ENCODE results near the gene ZC4H2.

Gene ZC4H2

GRCh38 chrX:64975491-64975890 is 759 bp downstream of the ZC4H2 start:
- TF ChIP-seq, protein P1, sequence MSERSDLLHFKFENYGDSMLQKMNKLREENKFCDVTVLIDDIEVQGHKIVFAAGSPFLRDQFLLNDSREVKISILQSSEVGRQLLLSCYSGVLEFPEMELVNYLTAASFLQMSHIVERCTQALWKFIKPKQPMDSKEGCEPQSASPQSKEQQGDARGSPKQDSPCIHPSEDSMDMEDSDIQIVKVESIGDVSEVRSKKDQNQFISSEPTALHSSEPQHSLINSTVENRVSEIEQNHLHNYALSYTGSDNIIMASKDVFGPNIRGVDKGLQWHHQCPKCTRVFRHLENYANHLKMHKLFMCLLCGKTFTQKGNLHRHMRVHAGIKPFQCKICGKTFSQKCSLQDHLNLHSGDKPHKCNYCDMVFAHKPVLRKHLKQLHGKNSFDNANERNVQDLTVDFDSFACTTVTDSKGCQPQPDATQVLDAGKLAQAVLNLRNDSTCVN (tag by site-specific recombination; optimal IDR thresholded peaks at IDR 0.05): peak; percentile 42
- TF ChIP-seq ZNF658 (tag by site-specific recombination; IDR thresholded peaks at IDR 0.05) (no peak), ZNF394 (tag by site-specific recombination; IDR thresholded peaks at IDR 0.05; ENCODE audit: borderline replicate concordance) (peak; percentile 82), ZNF341 (tag by site-specific recombination; IDR thresholded peaks at IDR 0.05; ENCODE audit: low read depth) (peak; percentile 38), ZNF548 (tag by site-specific recombination; IDR thresholded peaks at IDR 0.05) (0 out of 2 replicates have a peak, but pooled peaks have one; percentile 33), ZNF16 (tag by site-specific recombination; IDR thresholded peaks at IDR 0.05; ENCODE audit: low read depth) (no peak), PRDM1 (tag by site-specific recombination; IDR thresholded peaks at IDR 0.05) (peak; percentile 76; the same call in 1 of the 2 replicates)
- TF ChIP-seq, protein P2, sequence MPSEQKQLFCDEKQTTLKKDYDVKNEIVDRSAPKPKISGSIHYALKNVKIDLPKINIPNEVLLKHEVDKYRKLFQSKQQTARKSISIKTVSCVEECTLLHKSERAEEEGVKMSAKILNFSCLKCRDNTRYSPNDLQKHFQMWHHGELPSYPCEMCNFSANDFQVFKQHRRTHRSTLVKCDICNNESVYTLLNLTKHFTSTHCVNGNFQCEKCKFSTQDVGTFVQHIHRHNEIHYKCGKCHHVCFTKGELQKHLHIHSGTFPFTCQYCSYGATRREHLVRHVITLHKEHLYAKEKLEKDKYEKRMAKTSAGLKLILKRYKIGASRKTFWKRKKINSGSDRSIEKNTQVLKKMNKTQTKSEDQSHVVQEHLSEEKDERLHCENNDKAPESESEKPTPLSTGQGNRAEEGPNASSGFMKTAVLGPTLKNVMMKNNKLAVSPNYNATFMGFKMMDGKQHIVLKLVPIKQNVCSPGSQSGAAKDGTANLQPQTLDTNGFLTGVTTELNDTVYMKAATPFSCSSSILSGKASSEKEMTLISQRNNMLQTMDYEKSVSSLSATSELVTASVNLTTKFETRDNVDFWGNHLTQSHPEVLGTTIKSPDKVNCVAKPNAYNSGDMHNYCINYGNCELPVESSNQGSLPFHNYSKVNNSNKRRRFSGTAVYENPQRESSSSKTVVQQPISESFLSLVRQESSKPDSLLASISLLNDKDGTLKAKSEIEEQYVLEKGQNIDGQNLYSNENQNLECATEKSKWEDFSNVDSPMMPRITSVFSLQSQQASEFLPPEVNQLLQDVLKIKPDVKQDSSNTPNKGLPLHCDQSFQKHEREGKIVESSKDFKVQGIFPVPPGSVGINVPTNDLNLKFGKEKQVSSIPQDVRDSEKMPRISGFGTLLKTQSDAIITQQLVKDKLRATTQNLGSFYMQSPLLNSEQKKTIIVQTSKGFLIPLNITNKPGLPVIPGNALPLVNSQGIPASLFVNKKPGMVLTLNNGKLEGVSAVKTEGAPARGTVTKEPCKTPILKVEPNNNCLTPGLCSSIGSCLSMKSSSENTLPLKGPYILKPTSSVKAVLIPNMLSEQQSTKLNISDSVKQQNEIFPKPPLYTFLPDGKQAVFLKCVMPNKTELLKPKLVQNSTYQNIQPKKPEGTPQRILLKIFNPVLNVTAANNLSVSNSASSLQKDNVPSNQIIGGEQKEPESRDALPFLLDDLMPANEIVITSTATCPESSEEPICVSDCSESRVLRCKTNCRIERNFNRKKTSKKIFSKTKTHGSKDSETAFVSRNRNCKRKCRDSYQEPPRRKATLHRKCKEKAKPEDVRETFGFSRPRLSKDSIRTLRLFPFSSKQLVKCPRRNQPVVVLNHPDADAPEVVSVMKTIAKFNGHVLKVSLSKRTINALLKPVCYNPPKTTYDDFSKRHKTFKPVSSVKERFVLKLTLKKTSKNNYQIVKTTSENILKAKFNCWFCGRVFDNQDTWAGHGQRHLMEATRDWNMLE (tag by site-specific recombination; conservative IDR thresholded peaks at IDR 0.05; ENCODE audit: low read depth): no peak
- POLR2A ChIA-PET: interaction anchor here (1.7 kb wide), 1 partner anchor 59 kb away, joined by 8 read pairs; the partner anchor contains the start of gene ZC3H12B
- Histone ChIP-seq H3K9me3 (ENCODE audit: control insufficient read depth, insufficient read depth, low read depth, low read length) (no peaks in the 10 kb centered on the region; the same call in none of the 2 replicates), H3K36me3 (ENCODE audit: control insufficient read depth in 2 of 2, insufficient read depth in 1 of 2, low read length in 2 of 2) (no peaks in the 10 kb centered on the region), H3K4me1 (ENCODE audit: control insufficient read depth, insufficient read depth, low read length) (no peaks in the 10 kb centered on the region), H3K27ac (ENCODE audit: extremely low read depth, low read depth, low read length) (no peak overlapping the region; the same call in 1 of the 2 replicates), H3K4me3 (ENCODE audit: low read depth, low read length) (peak overlapping the region; percentile 55)
- CTCF ChIA-PET: interaction anchor here (0.6 kb wide), 1 partner anchor 539 kb away, joined by 3 read pairs; no protein-coding TSS in a partner anchor

DNA sequence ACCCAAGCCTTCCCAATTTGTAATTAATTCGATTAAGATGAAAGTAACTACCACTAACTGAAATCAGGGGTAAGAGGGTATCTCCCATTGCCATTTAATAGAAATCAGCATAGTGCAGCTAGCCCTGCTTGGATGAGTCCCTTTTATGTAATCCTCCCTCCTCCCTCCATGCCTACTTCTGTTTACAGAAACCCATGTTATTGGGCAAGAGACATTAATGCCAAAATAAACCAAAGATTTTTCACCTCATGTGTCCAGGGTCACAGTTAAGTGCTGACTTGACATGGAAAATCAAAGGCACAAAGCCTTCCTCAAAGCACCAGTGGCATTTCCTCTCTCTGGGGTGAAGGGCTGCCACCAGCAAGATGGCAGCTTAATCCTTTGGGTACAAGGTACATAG is 50.8 kb downstream of the ZC4H2 start:
- Histone ChIP-seq H3K4me1 (ENCODE audit: control insufficient read depth, insufficient read depth, low read length) (no peaks in the 10 kb centered on the region), H3K36me3 (ENCODE audit: control insufficient read depth in 2 of 2, insufficient read depth in 1 of 2, low read length in 2 of 2) (no peaks in the 10 kb centered on the region), H3K4me3 (ENCODE audit: low read depth, low read length) (no peak overlapping the region), H3K9me3 (ENCODE audit: control insufficient read depth, insufficient read depth, low read depth, low read length) (no peaks in the 10 kb centered on the region; the same call in 1 of the 2 replicates), H3K27ac (ENCODE audit: extremely low read depth, low read depth, low read length) (no peak overlapping the region)
- ChIA-PET CTCF (no interaction called here), POLR2A (no interaction called here)
- no peak for TF ChIP-seq GLIS1 (tag by site-specific recombination; IDR thresholded peaks at IDR 0.05)
- TF ChIP-seq, protein P3, sequence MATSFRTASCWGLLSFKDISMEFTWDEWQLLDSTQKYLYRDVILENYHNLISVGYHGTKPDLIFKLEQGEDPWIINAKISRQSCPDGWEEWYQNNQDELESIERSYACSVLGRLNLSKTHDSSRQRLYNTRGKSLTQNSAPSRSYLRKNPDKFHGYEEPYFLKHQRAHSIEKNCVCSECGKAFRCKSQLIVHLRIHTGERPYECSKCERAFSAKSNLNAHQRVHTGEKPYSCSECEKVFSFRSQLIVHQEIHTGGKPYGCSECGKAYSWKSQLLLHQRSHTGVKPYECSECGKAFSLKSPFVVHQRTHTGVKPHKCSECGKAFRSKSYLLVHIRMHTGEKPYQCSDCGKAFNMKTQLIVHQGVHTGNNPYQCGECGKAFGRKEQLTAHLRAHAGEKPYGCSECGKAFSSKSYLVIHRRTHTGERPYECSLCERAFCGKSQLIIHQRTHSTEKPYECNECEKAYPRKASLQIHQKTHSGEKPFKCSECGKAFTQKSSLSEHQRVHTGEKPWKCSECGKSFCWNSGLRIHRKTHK (tag by site-specific recombination; IDR thresholded peaks at IDR 0.05): no peak
- TF ChIP-seq PRDM2 (tag by site-specific recombination; IDR thresholded peaks at IDR 0.05; ENCODE audit: borderline replicate concordance): no peak
- TF ChIP-seq, protein P4, sequence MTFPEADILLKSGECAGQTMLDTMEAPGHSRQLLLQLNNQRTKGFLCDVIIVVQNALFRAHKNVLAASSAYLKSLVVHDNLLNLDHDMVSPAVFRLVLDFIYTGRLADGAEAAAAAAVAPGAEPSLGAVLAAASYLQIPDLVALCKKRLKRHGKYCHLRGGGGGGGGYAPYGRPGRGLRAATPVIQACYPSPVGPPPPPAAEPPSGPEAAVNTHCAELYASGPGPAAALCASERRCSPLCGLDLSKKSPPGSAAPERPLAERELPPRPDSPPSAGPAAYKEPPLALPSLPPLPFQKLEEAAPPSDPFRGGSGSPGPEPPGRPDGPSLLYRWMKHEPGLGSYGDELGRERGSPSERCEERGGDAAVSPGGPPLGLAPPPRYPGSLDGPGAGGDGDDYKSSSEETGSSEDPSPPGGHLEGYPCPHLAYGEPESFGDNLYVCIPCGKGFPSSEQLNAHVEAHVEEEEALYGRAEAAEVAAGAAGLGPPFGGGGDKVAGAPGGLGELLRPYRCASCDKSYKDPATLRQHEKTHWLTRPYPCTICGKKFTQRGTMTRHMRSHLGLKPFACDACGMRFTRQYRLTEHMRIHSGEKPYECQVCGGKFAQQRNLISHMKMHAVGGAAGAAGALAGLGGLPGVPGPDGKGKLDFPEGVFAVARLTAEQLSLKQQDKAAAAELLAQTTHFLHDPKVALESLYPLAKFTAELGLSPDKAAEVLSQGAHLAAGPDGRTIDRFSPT (tag by site-specific recombination; IDR thresholded peaks at IDR 0.05): no peak
- no peak for TF ChIP-seq GLIS2 (tag by site-specific recombination; IDR thresholded peaks at IDR 0.05)
- TF ChIP-seq ZNF658 (tag by site-specific recombination; IDR thresholded peaks at IDR 0.05): no peak
- TF ChIP-seq ZNF600 (tag by site-specific recombination; IDR thresholded peaks at IDR 0.05): no peak
- no peak for TF ChIP-seq ZNF133 (tag by site-specific recombination; IDR thresholded peaks at IDR 0.05)
- TF ChIP-seq ZNF473 (tag by site-specific recombination; IDR thresholded peaks at IDR 0.05): no peak
- no peak for TF ChIP-seq ZNF610 (tag by site-specific recombination; IDR thresholded peaks at IDR 0.05; ENCODE audit: borderline replicate concordance)
